ENCODE measurements around the gene IHH. TPM values are rescaled to one million over a fixed set of nuclear protein-coding genes. Genes with fewer than 3 reads are reported as not detected.

The IHH gene
- 0.01 TPM for polyA plus RNA-seq (2013, experiment 1 of 2)
- 0.06 TPM for polyA plus RNA-seq (2013, experiment 2 of 2)

- peaks cover 65% of the 10 kb centered on the region for H3K27me3 ChIP-seq (ENCODE audit: insufficient read depth, low read length, poor library complexity)
- no peak within 1 kb of the TSS for H3K4me2 ChIP-seq (ENCODE audit: low read length)
- no peak within 1 kb of the TSS for H2BK120ac ChIP-seq (ENCODE audit: low read depth, low read length)
- no peak within 1 kb of the TSS for H2BK15ac ChIP-seq (replicated peaks; ENCODE audit: low read depth)
- H3K56ac ChIP-seq (ENCODE audit: low read length) = peak within 1 kb of the TSS; percentile 34
- no peak within 1 kb of the TSS for H3K23ac ChIP-seq (ENCODE audit: low read length)
- no peaks in the 10 kb centered on the region for H3K36me3 ChIP-seq (ENCODE audit: control insufficient read depth, insufficient read depth, low read length)
- peak; percentile 40 for DNase-seq
- H3K18ac ChIP-seq (ENCODE audit: low read length) = no peak within 1 kb of the TSS
- H2AK5ac ChIP-seq (ENCODE audit: low read length) = no peak within 1 kb of the TSS
- H4K5ac ChIP-seq (ENCODE audit: low read length) = no peak within 1 kb of the TSS
- H3K4me1 ChIP-seq (ENCODE audit: control insufficient read depth, low read depth, low read length) = no peaks in the 10 kb centered on the region
- no peak within 1 kb of the TSS for H4K8ac ChIP-seq (ENCODE audit: low read depth, low read length)
- WGBS (ENCODE audit: extremely low coverage, insufficient coverage, low lambda C conversion rate) = no CpG with 5 or more reads among the region's 76 CpGs
- no peaks in the 10 kb centered on the region for H3K79me2 ChIP-seq (ENCODE audit: control insufficient read depth, insufficient read depth, low read length)
- H3K4me3 ChIP-seq (ENCODE audit: low read length) = no peak within 1 kb of the TSS
- no peak within 1 kb of the TSS for H2BK5ac ChIP-seq (ENCODE audit: low read length)
- H3K79me1 ChIP-seq (ENCODE audit: low read length) = no peaks in the 10 kb centered on the region
- no peak within 1 kb of the TSS for H3K4ac ChIP-seq (ENCODE audit: low read depth, low read length)
- no peak within 1 kb of the TSS for H3K27ac ChIP-seq (ENCODE audit: low read depth, low read length)
- no peak within 1 kb of the TSS for H3K9ac ChIP-seq (ENCODE audit: low read length)
These were observed at the start of gene IHH for GRCh38 chr2:219060821-219061791. Gene IHH (minus strand): TSS chr2:219060921. CDS start chr2:219060467, 454 bp downstream.

GRCh38 chr2:219109471-219109870 lies 48.8 kb upstream of the IHH start:
- Histone ChIP-seq H3K23ac (ENCODE audit: low read length) (no peak overlapping the region), H3K36me3 (ENCODE audit: control insufficient read depth, insufficient read depth, low read length) (no peaks in the 10 kb centered on the region), H3K56ac (ENCODE audit: low read length) (no peak overlapping the region), H3K4me2 (ENCODE audit: low read length) (no peak overlapping the region), H3K4me1 (ENCODE audit: control insufficient read depth, low read depth, low read length) (no peaks in the 10 kb centered on the region), H3K4me3 (ENCODE audit: low read length) (no peak overlapping the region), H3K4ac (ENCODE audit: low read depth, low read length) (no peak overlapping the region), H3K79me1 (ENCODE audit: low read length) (no peaks in the 10 kb centered on the region), H3K18ac (ENCODE audit: low read length) (no peak overlapping the region), H4K5ac (ENCODE audit: low read length) (no peak overlapping the region), H2BK15ac (replicated peaks; ENCODE audit: low read depth) (no peak overlapping the region), H2AK5ac (ENCODE audit: low read length) (no peak overlapping the region), H4K8ac (ENCODE audit: low read depth, low read length) (no peak overlapping the region), H2BK5ac (ENCODE audit: low read length) (no peak overlapping the region), H3K79me2 (ENCODE audit: control insufficient read depth, insufficient read depth, low read length) (no peaks in the 10 kb centered on the region), H3K27me3 (ENCODE audit: insufficient read depth, low read length, poor library complexity) (no peaks in the 10 kb centered on the region), H3K27ac (ENCODE audit: low read depth, low read length) (no peak overlapping the region), H3K9ac (ENCODE audit: low read length) (no peak overlapping the region), H2BK120ac (ENCODE audit: low read depth, low read length) (no peak overlapping the region)
- peak; percentile 83 for DNase-seq
- WGBS (ENCODE audit: extremely low coverage, insufficient coverage, low lambda C conversion rate) = no CpG with 5 or more reads among the region's 3 CpGs

- Histone ChIP-seq H3K79me1 (ENCODE audit: low read length) (no peaks in the 10 kb centered on the region), H4K5ac (ENCODE audit: low read length) (no peak overlapping the region), H3K4me2 (ENCODE audit: low read length) (no peak overlapping the region), H2BK15ac (replicated peaks; ENCODE audit: low read depth) (no peak overlapping the region), H4K8ac (ENCODE audit: low read depth, low read length) (no peak overlapping the region), H3K79me2 (ENCODE audit: control insufficient read depth, insufficient read depth, low read length) (no peaks in the 10 kb centered on the region), H3K4me3 (ENCODE audit: low read length) (no peak overlapping the region), H2BK120ac (ENCODE audit: low read depth, low read length) (no peak overlapping the region), H3K9ac (ENCODE audit: low read length) (no peak overlapping the region), H3K36me3 (ENCODE audit: control insufficient read depth, insufficient read depth, low read length) (no peaks in the 10 kb centered on the region), H2AK5ac (ENCODE audit: low read length) (no peak overlapping the region), H3K18ac (ENCODE audit: low read length) (no peak overlapping the region), H3K27ac (ENCODE audit: low read depth, low read length) (no peak overlapping the region), H3K4me1 (ENCODE audit: control insufficient read depth, low read depth, low read length) (no peaks in the 10 kb centered on the region), H3K4ac (ENCODE audit: low read depth, low read length) (no peak overlapping the region), H3K56ac (ENCODE audit: low read length) (no peak overlapping the region), H3K23ac (ENCODE audit: low read length) (no peak overlapping the region), H2BK5ac (ENCODE audit: low read length) (no peak overlapping the region), H3K27me3 (ENCODE audit: insufficient read depth, low read length, poor library complexity) (no peaks in the 10 kb centered on the region)
- DNase-seq = no peak
- no CpG with 5 or more reads among the region's 8 CpGs for WGBS (ENCODE audit: extremely low coverage, insufficient coverage, low lambda C conversion rate)
These were observed 47.0 kb upstream of the IHH start for GRCh38 chr2:219107758-219108157.

- Histone ChIP-seq H2BK120ac (ENCODE audit: low read depth, low read length) (no peak overlapping the region), H3K36me3 (ENCODE audit: control insufficient read depth, insufficient read depth, low read length) (no peaks in the 10 kb centered on the region), H3K56ac (ENCODE audit: low read length) (no peak overlapping the region), H2BK5ac (ENCODE audit: low read length) (no peak overlapping the region), H4K5ac (ENCODE audit: low read length) (no peak overlapping the region), H3K4me1 (ENCODE audit: control insufficient read depth, low read depth, low read length) (no peaks in the 10 kb centered on the region), H4K8ac (ENCODE audit: low read depth, low read length) (no peak overlapping the region), H3K79me1 (ENCODE audit: low read length) (no peaks in the 10 kb centered on the region), H3K4me3 (ENCODE audit: low read length) (no peak overlapping the region), H3K18ac (ENCODE audit: low read length) (no peak overlapping the region), H3K9ac (ENCODE audit: low read length) (no peak overlapping the region), H3K23ac (ENCODE audit: low read length) (no peak overlapping the region), H2AK5ac (ENCODE audit: low read length) (no peak overlapping the region), H3K4ac (ENCODE audit: low read depth, low read length) (no peak overlapping the region), H3K27me3 (ENCODE audit: insufficient read depth, low read length, poor library complexity) (no peaks in the 10 kb centered on the region), H3K4me2 (ENCODE audit: low read length) (no peak overlapping the region), H2BK15ac (replicated peaks; ENCODE audit: low read depth) (no peak overlapping the region), H3K79me2 (ENCODE audit: control insufficient read depth, insufficient read depth, low read length) (no peaks in the 10 kb centered on the region), H3K27ac (ENCODE audit: low read depth, low read length) (no peak overlapping the region)
- DNase-seq = no peak
- WGBS (ENCODE audit: extremely low coverage, insufficient coverage, low lambda C conversion rate) = no CpG with 5 or more reads among the region's 3 CpGs
These were observed 45.5 kb upstream of the IHH start for GRCh38 chr2:219106251-219106650.

GRCh38 chr2:219104107-219105035 lies 43.6 kb upstream of the IHH start:
- no peak overlapping the region for H3K18ac ChIP-seq (ENCODE audit: low read length)
- H4K5ac ChIP-seq (ENCODE audit: low read length) = no peak overlapping the region
- no peak overlapping the region for H3K27ac ChIP-seq (ENCODE audit: low read depth, low read length)
- no peak overlapping the region for H3K56ac ChIP-seq (ENCODE audit: low read length)
- H2BK120ac ChIP-seq (ENCODE audit: low read depth, low read length) = no peak overlapping the region
- no CpG with 5 or more reads among the region's 4 CpGs for WGBS (ENCODE audit: extremely low coverage, insufficient coverage, low lambda C conversion rate)
- no peaks in the 10 kb centered on the region for H3K79me1 ChIP-seq (ENCODE audit: low read length)
- no peak overlapping the region for H3K9ac ChIP-seq (ENCODE audit: low read length)
- H2AK5ac ChIP-seq (ENCODE audit: low read length) = no peak overlapping the region
- H3K4me2 ChIP-seq (ENCODE audit: low read length) = no peak overlapping the region
- H3K36me3 ChIP-seq (ENCODE audit: control insufficient read depth, insufficient read depth, low read length) = no peaks in the 10 kb centered on the region
- no peak overlapping the region for H2BK5ac ChIP-seq (ENCODE audit: low read length)
- peak; percentile 82 for DNase-seq
- H3K4me3 ChIP-seq (ENCODE audit: low read length) = no peak overlapping the region
- H4K8ac ChIP-seq (ENCODE audit: low read depth, low read length) = no peak overlapping the region
- H3K79me2 ChIP-seq (ENCODE audit: control insufficient read depth, insufficient read depth, low read length) = no peaks in the 10 kb centered on the region
- no peak overlapping the region for H3K4ac ChIP-seq (ENCODE audit: low read depth, low read length)
- H3K27me3 ChIP-seq (ENCODE audit: insufficient read depth, low read length, poor library complexity) = no peaks in the 10 kb centered on the region
- H3K23ac ChIP-seq (ENCODE audit: low read length) = no peak overlapping the region
- H2BK15ac ChIP-seq (replicated peaks; ENCODE audit: low read depth) = no peak overlapping the region
- no peaks in the 10 kb centered on the region for H3K4me1 ChIP-seq (ENCODE audit: control insufficient read depth, low read depth, low read length)

Data from mesendoderm (in vitro differentiated cells).